ENCODE data around the gene ALKBH2. TPM values are rescaled to one million over a fixed set of nuclear protein-coding genes. Genes with fewer than 3 reads are reported as not detected.

ALKBH2 gene
- total RNA-seq, 2 experiments from 2014 or later = 12.8 to 14.0 TPM

DNA sequence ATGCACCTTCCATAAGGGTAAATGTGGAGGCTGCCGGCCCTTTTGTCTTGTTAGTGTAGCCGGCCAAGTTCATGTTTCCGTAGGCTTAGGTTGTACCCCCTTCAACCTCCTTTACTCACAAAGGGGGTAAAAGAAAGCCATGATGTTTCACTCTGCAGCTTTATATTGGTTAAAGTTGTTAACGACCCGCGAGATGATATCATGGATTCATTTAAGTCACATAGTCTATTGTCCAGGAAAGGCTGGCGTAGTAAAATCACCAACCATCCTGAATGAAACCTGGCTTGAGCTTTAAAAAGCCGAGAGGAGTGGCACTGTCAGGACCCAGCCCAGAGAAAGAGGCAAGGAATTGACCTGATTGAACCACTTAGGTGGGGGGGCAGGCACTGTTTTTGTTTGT, 5.4 kb upstream of the ALKBH2 start:
- peaks cover 33% of the 10 kb centered on the region for H3K36me3 Mint-ChIP-seq (ENCODE audit: low read depth)
- no peak for ATAC-seq (ENCODE audit: poor library complexity)
- peaks cover 41% of the 10 kb centered on the region for H3K4me1 Mint-ChIP-seq (ENCODE audit: low read depth)
- H3K27me3 Mint-ChIP-seq = no peaks in the 10 kb centered on the region
- no peak for TF ChIP-seq CTCF (IDR thresholded peaks at IDR 0.05)
- intact Hi-C loops (cut with DNase I, micrococcal nuclease) = loop anchor here (1.0 to 5.0 kb wide), 2 partner anchors 56 to 466 kb away; partner anchors contain the start of gene SELPLG (in 1 of the 2)
- DNase-seq = no peak
- H3K27me3 ChIP-seq (ENCODE audit: control insufficient read depth in 1 of 2, insufficient read depth in 2 of 2, low read length in 2 of 2) = no peaks in the 10 kb centered on the region
- H3K9me3 Mint-ChIP-seq = no peaks in the 10 kb centered on the region
- H3K4me1 ChIP-seq (ENCODE audit: insufficient read depth, low read length) = peaks cover 35% of the 10 kb centered on the region
- H3K4me3 ChIP-seq (ENCODE audit: low read length) = peak overlapping the region; percentile 92
- ChIA-PET CTCF (interaction anchor here (5.4 kb wide), 1 partner anchor 13 kb away, joined by 28 read pairs; no protein-coding TSS in a partner anchor), POLR2A (interaction anchor here (1.0 to 2.7 kb wide), 4 partner anchors 12 to 537 kb away, joined by 3 to 10 read pairs (median 8); partner anchors contain the start of genes SART3 and USP30)
- H3K36me3 ChIP-seq (ENCODE audit: insufficient read depth, low read length) = peaks cover 19% of the 10 kb centered on the region
- peak overlapping the region; percentile 70 for H3K27ac Mint-ChIP-seq
- H3K27ac ChIP-seq (ENCODE audit: low read depth in 1 of 2, low read length in 2 of 2) = peak overlapping the region; percentile 6 to 43
- H3K9me3 ChIP-seq (ENCODE audit: control insufficient read depth in 1 of 2, insufficient read depth in 1 of 2, low read length in 2 of 2) = no peaks in the 10 kb centered on the region
- peak overlapping the region; percentile 94 for H3K4me3 Mint-ChIP-seq

DNA sequence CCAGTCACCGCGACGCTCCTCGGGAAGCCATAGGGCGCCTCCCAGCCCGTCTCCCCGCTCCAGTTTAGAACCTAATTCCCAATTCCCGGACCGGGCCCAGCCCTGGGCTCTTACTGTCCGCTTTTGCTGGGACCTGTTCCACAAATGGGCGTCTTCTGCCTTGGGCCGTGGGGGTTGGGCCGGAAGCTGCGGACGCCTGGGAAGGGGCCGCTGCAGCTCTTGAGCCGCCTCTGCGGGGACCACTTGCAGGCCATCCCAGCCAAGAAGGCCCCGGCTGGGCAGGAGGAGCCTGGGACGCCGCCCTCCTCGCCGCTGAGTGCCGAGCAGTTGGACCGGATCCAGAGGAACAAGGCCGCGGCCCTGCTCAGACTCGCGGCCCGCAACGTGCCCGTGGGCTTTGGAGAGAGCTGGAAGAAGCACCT, 4.9 kb upstream of the ALKBH2 start:
- peak overlapping the region; percentile 92 for H3K4me3 ChIP-seq (ENCODE audit: low read length)

More for the DNA sequence above, 4.9 kb upstream of the ALKBH2 start:
- no peaks in the 10 kb centered on the region for H3K9me3 ChIP-seq (ENCODE audit: control insufficient read depth in 1 of 2, insufficient read depth in 1 of 2, low read length in 2 of 2)
- H3K36me3 Mint-ChIP-seq (ENCODE audit: low read depth) = peaks cover 31% of the 10 kb centered on the region
- TF ChIP-seq CTCF (IDR thresholded peaks at IDR 0.05) = no peak
- POLR2A ChIA-PET = interaction anchor here (1.0 to 2.7 kb wide), 4 partner anchors 13 to 537 kb away, joined by 3 to 10 read pairs (median 8); partner anchors contain the start of genes SART3 and USP30
- intact Hi-C loops (cut with DNase I, micrococcal nuclease) = loop anchor here (1.0 to 5.0 kb wide), 2 partner anchors 56 to 466 kb away; partner anchors contain the start of gene SELPLG (in 1 of the 2)
- H3K27me3 Mint-ChIP-seq = no peaks in the 10 kb centered on the region
- H3K4me1 ChIP-seq (ENCODE audit: insufficient read depth, low read length) = peaks cover 39% of the 10 kb centered on the region
- peak overlapping the region; percentile 6 to 43 for H3K27ac ChIP-seq (ENCODE audit: low read depth in 1 of 2, low read length in 2 of 2)
- H3K27me3 ChIP-seq (ENCODE audit: control insufficient read depth in 1 of 2, insufficient read depth in 2 of 2, low read length in 2 of 2) = no peaks in the 10 kb centered on the region
- H3K36me3 ChIP-seq (ENCODE audit: insufficient read depth, low read length) = peaks cover 14% of the 10 kb centered on the region
- CTCF ChIA-PET = interaction anchor here (5.4 kb wide), 1 partner anchor 14 kb away, joined by 28 read pairs; no protein-coding TSS in a partner anchor
- peaks cover 45% of the 10 kb centered on the region for H3K4me1 Mint-ChIP-seq (ENCODE audit: low read depth)
- DNase-seq = peak in 4 of 14 experiments; percentile 22 to 63 (median 42)
- H3K4me3 Mint-ChIP-seq = peak overlapping the region; percentile 94
- peak; percentile 13 for ATAC-seq (ENCODE audit: poor library complexity)
- H3K9me3 Mint-ChIP-seq = no peaks in the 10 kb centered on the region
- peak overlapping the region; percentile 70 for H3K27ac Mint-ChIP-seq

Measured in CD4-positive, alpha-beta T cell (primary cell).